Left ventricle myocardium inferior (tissue), 1 donor: ENCODE measurements around the gene RPL32. TPM values are rescaled to one million over a fixed set of nuclear protein-coding genes. Genes with fewer than 3 reads are reported as not detected.

Experiments
- DNase-seq: peaks from one replicate; pipeline ENCODE4 v3.0.0-alpha.2; 2020
- H3K27ac ChIP-seq: fragments of 200-600 bp; replicated peaks from 2 replicates; pipeline ENCODE4 v1.8.0; 2021
- H3K27me3 ChIP-seq: fragments of 200-600 bp; 2 replicates; pipeline ENCODE4 v1.8.0; 2021; ENCODE audit warnings: low read depth
- H3K36me3 ChIP-seq: fragments of 200-600 bp; 2 replicates; pipeline ENCODE4 v1.8.0; 2021
- H3K4me1 ChIP-seq: fragments of 200-600 bp; 2 replicates; pipeline ENCODE4 v1.8.0; 2021
- H3K4me3 ChIP-seq: fragments of 200-600 bp; 2 replicates; pipeline ENCODE4 v1.8.0; 2021; ENCODE audit warnings: mild to moderate bottlenecking, moderate library complexity
- H3K9me3 ChIP-seq: fragments of 200-600 bp; replicated peaks from 2 replicates; pipeline ENCODE4 v1.8.0; 2021
- CTCF ChIP-seq: fragments of 200-600 bp; IDR thresholded peaks from 2 replicates; pipeline ENCODE4 v1.8.0; 2021; ENCODE audit warnings: antibody characterized with exemption, mild to moderate bottlenecking, borderline replicate concordance
- intact Hi-C: fragments of 100-400 bp; cut with micrococcal nuclease; formaldehyde crosslinking; loops from one replicate; pipeline ENCODE4 v1.11.0; 2022
- total RNA-seq: library from RNA; stranded (reverse); fragmentation: NEBNext Ultra II Directional; extraction: Animal tissue kit (Norgen Biotek cat#: 25700); gene quantifications from one replicate; pipeline ENCODE4 v1.2.1, GENCODE V29; 2021
- donor health status: DM: no; HTN: yes; CAD: no; lungs with severe emphysema.

The RPL32 gene
- total RNA-seq, 1 donor from 2014 or later: 880 TPM

GRCh38 chr3:12828751-12829150 lies 12.6 kb downstream of the RPL32 start:
- no peak overlapping the region for H3K27ac ChIP-seq
- H3K9me3 ChIP-seq: no peaks in the 10 kb centered on the region
- peaks cover 93% of the 10 kb centered on the region for H3K36me3 ChIP-seq
- TF ChIP-seq CTCF: no peak
- no peak overlapping the region for H3K4me3 ChIP-seq
- no peak for DNase-seq
- H3K27me3 ChIP-seq: no peaks in the 10 kb centered on the region
- peaks cover 9% of the 10 kb centered on the region for H3K4me1 ChIP-seq
- intact Hi-C loops: no loop called here

GRCh38 chr3:12825156-12825555 lies 16.2 kb downstream of the RPL32 start:
- intact Hi-C loops: no loop called here
- Histone ChIP-seq H3K4me1 (peaks cover 9% of the 10 kb centered on the region), H3K36me3 (peaks cover 69% of the 10 kb centered on the region), H3K27ac (no peak overlapping the region), H3K9me3 (no peaks in the 10 kb centered on the region), H3K27me3 (no peaks in the 10 kb centered on the region), H3K4me3 (no peak overlapping the region)
- no peak for TF ChIP-seq CTCF
- no peak for DNase-seq

- Histone ChIP-seq H3K4me3 (no peak overlapping the region), H3K36me3 (peaks cover 67% of the 10 kb centered on the region), H3K27me3 (no peaks in the 10 kb centered on the region), H3K4me1 (peaks cover 4% of the 10 kb centered on the region), H3K9me3 (no peaks in the 10 kb centered on the region), H3K27ac (no peak overlapping the region)
- intact Hi-C loops: no loop called here
- no peak for DNase-seq
- TF ChIP-seq CTCF: no peak
Measured at GRCh38 chr3:12824299-12824698, 17.1 kb downstream of the RPL32 start.

GRCh38 chr3:12822725-12823373 lies 18.5 kb downstream of the RPL32 start:
- TF ChIP-seq CTCF: no peak
- peaks cover 5% of the 10 kb centered on the region for H3K4me1 ChIP-seq
- H3K4me3 ChIP-seq: no peak overlapping the region
- H3K27ac ChIP-seq: no peak overlapping the region
- H3K27me3 ChIP-seq: no peaks in the 10 kb centered on the region
- H3K36me3 ChIP-seq: peaks cover 65% of the 10 kb centered on the region
- H3K9me3 ChIP-seq: no peaks in the 10 kb centered on the region
- no peak for DNase-seq
- intact Hi-C loops: no loop called here

- no peak overlapping the region for H3K27ac ChIP-seq
- intact Hi-C loops: no loop called here
- TF ChIP-seq CTCF: no peak
- no peak for DNase-seq
- H3K9me3 ChIP-seq: no peaks in the 10 kb centered on the region
- H3K4me3 ChIP-seq: no peak overlapping the region
- H3K36me3 ChIP-seq: peaks cover 71% of the 10 kb centered on the region
- H3K4me1 ChIP-seq: peaks cover 18% of the 10 kb centered on the region
- no peaks in the 10 kb centered on the region for H3K27me3 ChIP-seq
Measured at GRCh38 chr3:12818773-12819172, 22.6 kb downstream of the RPL32 start.
